Glutamatergic neuron (in vitro differentiated cells): ENCODE data around the gene TSPAN5. TPM values are rescaled to one million over a fixed set of nuclear protein-coding genes. Genes with fewer than 3 reads are reported as not detected.

Experiments used
- DNase-seq: peaks from one replicate; pipeline ENCODE4 v3.0.0; 2022
- H3K27ac Mint-ChIP-seq: one replicate; pipeline ENCODE4 v1.8.0; 2020; ENCODE audit warnings: mild to moderate bottlenecking, mixed read lengths, inconsistent platforms; ENCODE audit not compliant: unreplicated experiment
- H3K27me3 Mint-ChIP-seq: one replicate; pipeline ENCODE4 v1.8.0; 2020; ENCODE audit warnings: mild to moderate bottlenecking, moderate library complexity, mixed read lengths, inconsistent platforms; ENCODE audit not compliant: unreplicated experiment
- H3K36me3 Mint-ChIP-seq: one replicate; pipeline ENCODE4 v1.8.0; 2020; ENCODE audit warnings: mild to moderate bottlenecking, mixed read lengths, inconsistent platforms; ENCODE audit not compliant: unreplicated experiment
- H3K4me1 Mint-ChIP-seq: one replicate; pipeline ENCODE4 v1.8.0; 2020; ENCODE audit warnings: mild to moderate bottlenecking, low read depth, mixed read lengths, inconsistent platforms; ENCODE audit not compliant: unreplicated experiment
- H3K4me3 Mint-ChIP-seq: one replicate; pipeline ENCODE4 v1.8.0; 2020; ENCODE audit warnings: mild to moderate bottlenecking, mixed read lengths, inconsistent platforms; ENCODE audit not compliant: unreplicated experiment
- H3K9me3 Mint-ChIP-seq: one replicate; pipeline ENCODE4 v1.8.0; 2020; ENCODE audit warnings: mild to moderate bottlenecking, moderate library complexity, mixed read lengths, inconsistent platforms; ENCODE audit not compliant: unreplicated experiment
- total RNA-seq: library from RNA; stranded (reverse); fragmentation: NEBNext Ultra II Directional; extraction: Animal tissue kit (Norgen Biotek cat#: 25700); gene quantifications from one replicate; pipeline ENCODE4 v1.2.1, GENCODE V29; 2021; ENCODE audit not compliant: unreplicated experiment
- TF ChIP-seq, protein P1 (sequence below): fragments of 200-600 bp; sonication (generic); IDR thresholded peaks from one replicate; pipeline ENCODE4 v1.5.0; 2021; ENCODE audit not compliant: partially characterized antibody, unreplicated experiment

TSPAN5 gene
- total RNA-seq, 1 donor from 2014 or later: 40.5 TPM

DNA sequence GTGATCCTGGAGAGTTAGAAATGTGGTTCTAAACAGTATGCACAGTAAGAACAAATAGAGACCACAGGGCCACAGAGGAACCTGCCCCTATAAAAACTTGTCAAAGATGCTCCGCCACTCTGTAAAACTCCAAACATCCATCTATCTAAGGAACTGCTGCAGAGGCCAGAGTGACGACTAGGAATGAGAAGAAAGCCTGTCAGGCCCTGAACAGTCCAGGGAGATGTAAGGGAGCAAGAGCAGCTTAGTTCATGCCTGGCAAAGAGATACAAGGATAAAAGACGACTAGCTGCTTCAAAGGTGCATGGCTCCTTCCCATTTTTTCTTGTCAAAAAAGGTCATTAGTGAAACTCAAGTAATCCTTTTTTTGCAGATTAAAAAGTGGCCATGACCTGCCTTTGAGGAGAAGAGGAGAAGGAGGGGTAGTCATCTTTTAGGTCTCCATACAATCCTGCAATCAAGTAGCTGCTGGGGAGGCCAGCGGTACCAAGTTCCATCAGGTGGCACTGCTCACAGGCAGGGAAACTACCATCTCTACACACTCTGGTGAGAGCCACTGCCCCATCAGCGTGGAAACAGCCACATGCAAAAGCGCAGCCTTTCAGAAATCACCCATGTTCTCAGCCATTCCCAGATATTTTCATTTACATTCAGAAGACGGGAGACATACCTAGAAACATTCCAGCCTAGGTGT lies 162.1 kb downstream of the TSPAN5 start:
- TF ChIP-seq, protein P1, sequence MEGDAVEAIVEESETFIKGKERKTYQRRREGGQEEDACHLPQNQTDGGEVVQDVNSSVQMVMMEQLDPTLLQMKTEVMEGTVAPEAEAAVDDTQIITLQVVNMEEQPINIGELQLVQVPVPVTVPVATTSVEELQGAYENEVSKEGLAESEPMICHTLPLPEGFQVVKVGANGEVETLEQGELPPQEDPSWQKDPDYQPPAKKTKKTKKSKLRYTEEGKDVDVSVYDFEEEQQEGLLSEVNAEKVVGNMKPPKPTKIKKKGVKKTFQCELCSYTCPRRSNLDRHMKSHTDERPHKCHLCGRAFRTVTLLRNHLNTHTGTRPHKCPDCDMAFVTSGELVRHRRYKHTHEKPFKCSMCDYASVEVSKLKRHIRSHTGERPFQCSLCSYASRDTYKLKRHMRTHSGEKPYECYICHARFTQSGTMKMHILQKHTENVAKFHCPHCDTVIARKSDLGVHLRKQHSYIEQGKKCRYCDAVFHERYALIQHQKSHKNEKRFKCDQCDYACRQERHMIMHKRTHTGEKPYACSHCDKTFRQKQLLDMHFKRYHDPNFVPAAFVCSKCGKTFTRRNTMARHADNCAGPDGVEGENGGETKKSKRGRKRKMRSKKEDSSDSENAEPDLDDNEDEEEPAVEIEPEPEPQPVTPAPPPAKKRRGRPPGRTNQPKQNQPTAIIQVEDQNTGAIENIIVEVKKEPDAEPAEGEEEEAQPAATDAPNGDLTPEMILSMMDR: no peak
- no peak overlapping the region for H3K4me3 Mint-ChIP-seq
- H3K4me1 Mint-ChIP-seq: peaks cover 6% of the 10 kb centered on the region
- no peak for DNase-seq
- H3K9me3 Mint-ChIP-seq: peaks cover 1% of the 10 kb centered on the region
- peaks cover 3% of the 10 kb centered on the region for H3K27me3 Mint-ChIP-seq
- H3K36me3 Mint-ChIP-seq: no peaks in the 10 kb centered on the region
- no peak overlapping the region for H3K27ac Mint-ChIP-seq

GRCh38 chr4:98493296-98493695 lies 165.1 kb downstream of the TSPAN5 start:
- Mint-ChIP-seq H3K4me1 (peaks cover 8% of the 10 kb centered on the region), H3K4me3 (no peak overlapping the region), H3K9me3 (no peaks in the 10 kb centered on the region), H3K27me3 (no peaks in the 10 kb centered on the region), H3K27ac (no peak overlapping the region), H3K36me3 (no peaks in the 10 kb centered on the region)
- TF ChIP-seq, protein P1: no peak
- DNase-seq: no peak

GRCh38 chr4:98491899-98492559 lies 166.4 kb downstream of the TSPAN5 start:
- TF ChIP-seq, protein P1: no peak
- Mint-ChIP-seq H3K4me3 (no peak overlapping the region), H3K9me3 (no peaks in the 10 kb centered on the region), H3K4me1 (peaks cover 8% of the 10 kb centered on the region), H3K27me3 (no peaks in the 10 kb centered on the region), H3K27ac (no peak overlapping the region), H3K36me3 (no peaks in the 10 kb centered on the region)
- no peak for DNase-seq

DNA sequence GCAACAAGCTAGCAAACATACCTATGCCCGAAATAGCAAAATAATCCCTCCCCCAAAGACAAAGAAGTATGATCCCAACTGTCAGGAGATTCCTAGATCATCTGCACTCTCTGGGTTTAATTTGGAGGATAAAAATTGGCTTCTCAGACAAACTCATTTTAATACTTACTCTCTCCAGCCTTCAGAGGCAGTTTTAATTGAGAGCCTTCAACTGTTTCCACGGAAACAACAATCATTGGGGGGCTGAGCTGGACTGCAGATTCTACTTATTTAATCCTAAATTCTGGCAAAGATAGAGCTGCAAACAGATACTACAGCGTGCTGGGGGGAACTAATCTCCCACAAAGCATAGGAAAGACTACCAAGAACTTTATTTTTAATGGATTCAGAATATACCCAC lies 168.2 kb downstream of the TSPAN5 start:
- TF ChIP-seq, protein P1: no peak
- H3K9me3 Mint-ChIP-seq: no peaks in the 10 kb centered on the region
- H3K4me3 Mint-ChIP-seq: no peak overlapping the region

GRCh38 chr4:98485816-98486345 lies 172.5 kb downstream of the TSPAN5 start:
- TF ChIP-seq, protein P1: no peak
- Mint-ChIP-seq H3K4me1 (peaks cover 2% of the 10 kb centered on the region), H3K4me3 (no peak overlapping the region), H3K9me3 (no peaks in the 10 kb centered on the region), H3K36me3 (no peaks in the 10 kb centered on the region), H3K27ac (no peak overlapping the region), H3K27me3 (no peaks in the 10 kb centered on the region)
- no peak for DNase-seq

More for the DNA sequence above, 168.2 kb downstream of the TSPAN5 start:
- peaks cover 2% of the 10 kb centered on the region for H3K4me1 Mint-ChIP-seq
- H3K27me3 Mint-ChIP-seq: no peaks in the 10 kb centered on the region
- H3K27ac Mint-ChIP-seq: no peak overlapping the region
- no peak for DNase-seq
- H3K36me3 Mint-ChIP-seq: no peaks in the 10 kb centered on the region
